Globus pallidus (tissue), 1 donor: ENCODE data around the gene DAPK1.

Experiments
- DNase-seq: peaks from one replicate; pipeline ENCODE4 v3.0.0-alpha.2; 2015; ENCODE audit warnings: low spot score

Gene DAPK1

GRCh38 chr9:87685871-87686519, 188.3 kb downstream of the DAPK1 start:
- DNase-seq = peak; percentile 46

GRCh38 chr9:87686520-87687090, 188.9 kb downstream of the DAPK1 start:
- peak; percentile 61 for DNase-seq

- DNase-seq = no peak
Measured at GRCh38 chr9:87687207-87687606, 189.5 kb downstream of the DAPK1 start.

- DNase-seq = no peak
Measured at GRCh38 chr9:87694236-87694755, 196.6 kb downstream of the DAPK1 start.

GRCh38 chr9:87695523-87695922, 197.9 kb downstream of the DAPK1 start:
- no peak for DNase-seq

GRCh38 chr9:87696641-87697040, 199.0 kb downstream of the DAPK1 start:
- no peak for DNase-seq

GRCh38 chr9:87698069-87698809, 200.6 kb downstream of the DAPK1 start:
- DNase-seq = no peak

GRCh38 chr9:87699835-87700234, 202.2 kb downstream of the DAPK1 start:
- DNase-seq = no peak

- no peak for DNase-seq
Measured at GRCh38 chr9:87701491-87701890, 203.8 kb downstream of the DAPK1 start.

GRCh38 chr9:87701931-87702421, 204.3 kb downstream of the DAPK1 start:
- no peak for DNase-seq

- DNase-seq = no peak
Measured at GRCh38 chr9:87702921-87703320, 205.3 kb downstream of the DAPK1 start.

- no peak for DNase-seq
Measured at GRCh38 chr9:87703636-87704276, 206.1 kb downstream of the DAPK1 start.

- DNase-seq = no peak
Measured at GRCh38 chr9:87704342-87704741, 206.7 kb downstream of the DAPK1 start.

- DNase-seq = no peak
Measured at GRCh38 chr9:87706066-87706739, 208.5 kb downstream of the DAPK1 start.

- DNase-seq = no peak
Measured at GRCh38 chr9:87707805-87708506, 210.3 kb downstream of the DAPK1 start.

- no peak for DNase-seq
Measured at GRCh38 chr9:87708546-87708945, 210.9 kb downstream of the DAPK1 start.

GRCh38 chr9:87708986-87709728, 211.5 kb downstream of the DAPK1 start:
- no peak for DNase-seq

GRCh38 chr9:87710443-87710842, 212.8 kb downstream of the DAPK1 start:
- no peak for DNase-seq

- DNase-seq = no peak
Measured at GRCh38 chr9:87711857-87712800, 214.5 kb downstream of the DAPK1 start.
